ENCODE results near the gene BSPRY.
"Not testable (repeated sequence)": the region's sequence is repeated elsewhere in the genome, so short reads cannot be mapped to it uniquely, and the experiment has no call there.

Gene BSPRY

GRCh38 chr9:113341712-113342410 lies 7.5 kb upstream of the BSPRY start:
- DNase-seq (ENCODE audit: low read depth, low spot score) = no peak

DNA sequence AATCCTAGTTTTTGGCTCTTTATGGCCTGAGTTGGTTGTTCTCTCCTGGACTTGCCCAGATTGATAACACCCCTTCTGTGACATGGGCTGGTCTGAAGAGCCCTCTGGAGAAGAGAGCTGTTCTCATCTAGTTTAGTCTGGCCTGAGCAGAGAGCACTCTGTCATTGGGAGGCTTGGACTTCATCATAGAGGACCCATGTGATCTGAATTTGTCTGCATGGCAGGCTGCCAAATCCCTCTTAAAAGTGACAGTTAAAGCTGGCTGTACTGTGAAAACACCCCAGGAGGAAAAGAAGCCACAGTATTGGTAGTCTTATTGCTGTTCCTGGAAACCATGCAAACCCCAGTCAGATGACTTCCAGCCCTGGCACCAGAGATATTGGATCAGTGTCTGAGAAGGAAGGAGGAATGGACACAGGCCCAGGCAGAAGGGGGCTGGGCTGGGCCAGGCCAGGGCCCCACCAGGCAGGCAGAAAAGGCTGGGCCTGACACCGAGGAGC lies 5.6 kb upstream of the BSPRY start:
- DNase-seq (ENCODE audit: low read depth, low spot score) = no peak

DNA sequence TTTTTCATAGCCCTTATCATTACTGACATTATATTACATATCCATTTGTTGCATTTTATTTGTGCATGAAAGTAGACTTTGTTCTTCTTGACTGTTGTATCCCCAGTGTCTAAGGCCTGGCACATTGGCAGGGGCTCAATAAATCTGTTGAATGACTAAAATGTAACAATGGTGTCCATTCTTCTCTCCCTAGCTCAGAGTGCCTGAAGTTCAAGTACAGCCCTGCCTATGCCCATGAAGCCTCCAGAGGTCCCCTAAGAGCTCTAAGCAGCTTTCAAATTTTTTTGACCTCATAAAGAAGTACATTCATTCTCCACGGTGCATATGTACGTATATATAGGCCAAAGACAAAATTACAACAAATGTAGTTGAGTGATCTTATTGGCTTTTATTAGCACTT lies 4.2 kb upstream of the BSPRY start:
- no peak for DNase-seq (ENCODE audit: low read depth, low spot score)

DNA sequence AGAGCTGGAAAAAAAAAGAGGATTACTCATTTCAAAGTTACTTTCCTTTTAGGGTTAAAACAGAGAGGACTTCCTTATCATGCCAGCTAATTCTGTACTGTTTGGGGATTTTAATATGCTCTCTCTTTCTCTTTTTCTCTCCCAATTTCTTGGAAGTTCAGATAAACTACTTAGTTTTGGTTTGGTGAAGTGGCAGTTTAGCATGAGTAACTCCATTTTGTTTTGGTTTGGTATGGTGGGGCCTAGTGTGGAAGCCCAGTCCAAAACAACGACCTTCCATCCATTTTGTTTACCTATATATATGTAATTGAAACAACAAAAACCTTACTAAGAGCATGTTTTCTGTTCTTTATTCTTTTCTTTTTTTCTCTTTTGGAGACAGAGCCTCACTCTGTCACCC lies 3.7 kb upstream of the BSPRY start:
- DNase-seq (ENCODE audit: low read depth, low spot score) = no peak

- DNase-seq (ENCODE audit: low read depth, low spot score) = no peak
Measured at GRCh38 chr9:113348437-113348836, 904 bp upstream of the BSPRY start.

- DNase-seq (ENCODE audit: low read depth, low spot score) = no peak
Measured at GRCh38 chr9:113349066-113349444, 286 bp upstream of the BSPRY start.

DNA sequence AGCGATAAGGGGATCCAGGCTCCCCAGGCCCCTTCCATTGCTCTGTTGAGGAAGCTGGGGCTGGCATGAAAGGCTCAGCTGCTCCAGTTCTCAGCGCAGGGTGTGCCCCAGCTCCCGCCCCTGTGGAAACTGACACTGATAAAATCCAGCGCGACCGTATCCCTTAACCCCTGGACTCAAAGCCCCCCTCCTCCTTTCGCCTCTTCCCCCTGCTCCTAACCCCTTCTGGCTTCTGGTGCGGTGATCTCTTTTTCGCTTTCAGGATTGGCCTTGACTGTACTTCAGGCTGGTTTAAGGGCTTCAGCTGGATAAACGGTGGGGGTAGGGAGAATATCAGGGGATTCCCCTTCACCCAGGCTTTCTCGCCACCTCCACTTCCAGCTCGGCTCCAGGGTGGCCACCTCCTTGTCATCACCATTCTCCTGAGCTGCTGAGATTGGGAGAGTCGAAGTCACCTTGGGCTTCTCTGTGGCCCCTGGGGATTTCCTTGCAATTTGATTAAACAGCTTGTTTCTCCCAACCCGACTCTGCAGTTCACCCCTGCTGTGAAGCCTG lies 843 bp downstream of the BSPRY start:
- no peak for DNase-seq (ENCODE audit: low read depth, low spot score)

GRCh38 chr9:113350937-113351336 lies 1.6 kb downstream of the BSPRY start:
- DNase-seq (ENCODE audit: low read depth, low spot score) = no peak

DNA sequence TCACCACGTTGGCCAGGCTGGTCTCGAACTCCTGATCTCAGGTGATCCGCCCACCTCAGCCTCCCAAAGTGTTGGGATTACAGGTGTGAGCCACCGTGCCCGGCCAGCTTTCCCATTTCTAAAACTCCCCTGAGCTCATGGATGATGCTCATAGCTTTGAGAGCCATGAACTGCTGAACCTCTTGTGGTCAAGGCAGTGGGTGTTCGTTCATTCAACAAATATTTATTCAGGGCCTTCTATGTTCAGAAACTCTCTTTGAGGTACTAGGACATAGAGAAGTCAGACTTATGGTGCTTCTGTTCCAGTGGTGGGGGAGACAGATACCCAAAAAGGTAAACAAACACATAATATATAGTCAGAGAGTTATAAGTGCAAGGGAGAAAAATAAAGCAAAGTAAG lies 2.7 kb downstream of the BSPRY start:
- no peak for DNase-seq (ENCODE audit: low read depth, low spot score)

- no peak for DNase-seq (ENCODE audit: low read depth, low spot score)
Measured at GRCh38 chr9:113352411-113352810, 3.1 kb downstream of the BSPRY start.

GRCh38 chr9:113355040-113355596 lies 5.8 kb downstream of the BSPRY start:
- no peak for DNase-seq (ENCODE audit: low read depth, low spot score)

DNA sequence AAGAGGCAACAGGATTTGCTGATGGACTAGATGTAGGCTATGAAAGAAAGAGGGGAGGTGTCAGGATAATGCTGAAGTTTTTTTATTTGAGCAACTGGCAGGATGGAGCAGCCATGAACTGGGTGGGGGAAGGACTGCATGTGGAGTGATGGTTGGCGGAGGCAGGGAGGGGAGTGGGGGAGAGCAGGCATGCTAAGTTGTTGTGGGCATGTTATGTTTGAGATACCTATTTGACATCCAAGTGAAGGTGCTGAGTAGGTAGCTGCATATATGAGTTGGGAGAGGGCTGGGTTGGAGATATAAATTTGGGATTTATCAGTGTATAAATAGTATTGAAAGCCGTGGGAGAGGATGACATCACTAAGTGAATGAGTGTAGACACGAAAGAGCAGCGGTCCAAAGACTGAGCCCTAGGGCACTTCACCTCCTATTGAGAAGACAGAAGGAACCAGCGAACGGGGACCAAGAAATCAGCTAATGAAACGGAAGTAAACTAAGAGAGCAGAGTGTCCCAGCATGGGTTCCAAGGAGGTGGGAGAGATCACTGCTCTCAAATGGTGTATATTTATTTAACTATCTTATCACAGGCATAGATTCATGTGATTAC lies 7.4 kb downstream of the BSPRY start:
- no peak for DNase-seq (ENCODE audit: low read depth, low spot score)

GRCh38 chr9:113359385-113359784 lies 10.0 kb downstream of the BSPRY start:
- DNase-seq (ENCODE audit: low read depth, low spot score) = no peak

DNA sequence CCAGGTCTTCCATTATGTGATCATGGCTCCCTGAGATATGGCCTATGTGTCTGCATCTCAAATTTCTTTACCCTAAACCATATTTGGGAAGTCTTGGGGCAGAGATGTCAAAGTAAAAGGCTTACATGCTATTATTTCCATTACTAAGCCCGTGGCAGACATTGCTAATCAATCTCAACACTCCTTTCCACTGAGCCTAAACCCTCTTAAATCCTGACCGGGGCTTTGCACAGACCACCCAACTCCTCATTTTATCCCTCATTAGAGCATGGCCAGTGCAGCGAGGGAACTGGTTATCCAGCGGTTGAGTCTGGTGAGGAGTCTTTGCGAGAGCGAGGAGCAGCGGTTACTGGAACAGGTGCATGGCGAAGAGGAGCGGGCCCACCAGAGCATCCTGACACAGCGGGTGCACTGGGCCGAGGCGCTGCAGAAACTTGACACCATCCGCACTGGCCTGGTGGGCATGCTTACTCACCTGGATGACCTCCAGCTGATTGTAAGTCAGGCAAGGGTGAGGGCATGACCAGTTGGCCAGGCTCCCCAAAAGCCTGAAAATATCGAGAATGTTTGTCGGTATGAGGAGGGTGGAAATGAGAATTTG lies 11.0 kb downstream of the BSPRY start:
- DNase-seq (ENCODE audit: low read depth, low spot score) = no peak

DNA sequence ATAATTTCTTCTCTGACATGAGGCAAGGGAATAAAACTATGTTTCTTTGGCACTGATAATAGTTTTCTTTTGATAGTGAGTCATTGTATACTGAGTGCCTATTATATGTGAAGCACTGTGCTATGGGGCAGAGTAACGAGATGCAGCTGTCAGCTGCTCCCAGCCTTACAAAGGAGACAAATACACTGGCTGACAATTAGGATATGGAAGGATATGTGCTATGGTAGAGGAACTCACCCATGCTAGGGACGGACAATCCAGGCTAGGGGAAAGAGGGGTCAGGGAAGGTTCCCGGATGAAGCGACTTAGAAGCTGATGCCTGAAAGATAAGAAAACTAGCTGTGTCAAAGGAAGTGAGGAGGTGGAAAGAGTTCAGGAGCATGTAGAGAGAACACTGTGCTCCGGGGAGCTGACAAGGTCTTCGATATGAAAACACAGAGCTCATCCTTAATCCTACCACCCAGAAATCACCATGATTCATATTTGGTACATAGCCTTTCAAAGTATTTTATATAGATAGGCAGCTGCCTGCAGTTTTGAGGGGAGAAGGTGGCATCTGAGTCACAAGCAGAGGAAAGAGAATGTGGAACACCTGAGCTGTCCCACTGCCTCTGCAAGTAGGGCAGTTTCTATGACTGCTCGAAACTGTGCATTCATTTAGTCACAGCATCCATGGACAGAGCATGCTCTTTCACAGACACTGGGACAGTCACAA lies 12.1 kb downstream of the BSPRY start:
- no peak for DNase-seq (ENCODE audit: low read depth, low spot score)

- no peak for DNase-seq (ENCODE audit: low read depth, low spot score)
Measured at GRCh38 chr9:113363336-113363735, 14.0 kb downstream of the BSPRY start.

DNA sequence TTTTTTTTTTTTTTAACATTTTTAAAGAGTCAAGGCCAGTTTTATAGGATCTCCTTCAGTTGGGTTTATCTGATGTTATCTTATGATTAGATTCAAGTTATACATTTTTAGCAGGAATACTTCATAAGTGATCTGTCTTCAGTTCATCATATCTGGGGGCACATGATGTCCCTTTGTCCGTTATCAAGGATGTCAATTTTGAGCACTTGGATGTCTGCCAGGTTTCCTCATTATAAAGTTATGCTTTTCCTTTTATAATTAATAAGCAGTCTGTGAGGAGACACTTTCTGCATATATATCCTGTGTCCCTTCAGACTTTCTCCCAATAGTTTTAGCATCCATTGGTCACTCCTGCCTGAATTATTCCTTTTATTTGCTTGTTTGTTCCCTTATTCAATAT lies 15.6 kb downstream of the BSPRY start:
- DNase-seq (ENCODE audit: low read depth, low spot score) = no peak

- not testable (repeated sequence) for DNase-seq (ENCODE audit: low read depth, low spot score)
Measured at GRCh38 chr9:113365652-113366051, 16.3 kb downstream of the BSPRY start.

GRCh38 chr9:113368348-113368981 lies 19.1 kb downstream of the BSPRY start:
- DNase-seq (ENCODE audit: low read depth, low spot score) = no peak

GRCh38 chr9:113368982-113369854 lies 19.9 kb downstream of the BSPRY start:
- no peak for DNase-seq (ENCODE audit: low read depth, low spot score)

- DNase-seq (ENCODE audit: low read depth, low spot score) = no peak
Measured at GRCh38 chr9:113369855-113370140, 20.5 kb downstream of the BSPRY start.
